Activated CD8-positive, alpha-beta memory T cell treated with anti-CD3 and anti-CD28 coated beads, Interleukin-2, amount 50 U/mL, for 1 hour (primary cell): ENCODE results near the gene PRSS56.
"Not testable (repeated sequence)": the region's sequence is repeated elsewhere in the genome, so short reads cannot be mapped to it uniquely, and the experiment has no call there.

Source experiments
- DNase-seq: peaks from one replicate; pipeline ENCODE4 v3.0.0-alpha.2; 2020; ENCODE audit errors: extremely low read depth

Gene PRSS56

GRCh38 chr2:232525791-232526371 is 5.7 kb downstream of the PRSS56 start, which contains the start of gene CHRND:
Gene CHRND (plus strand): TSS chr2:232526160. CDS start chr2:232526216, 56 bp downstream.
- DNase-seq, result no peak

- no peak for DNase-seq
These were observed 6.3 kb downstream of the PRSS56 start for GRCh38 chr2:232526372-232526941.

- no peak for DNase-seq
These were observed 7.8 kb downstream of the PRSS56 start for GRCh38 chr2:232527905-232528470.

GRCh38 chr2:232528746-232529460 is 8.7 kb downstream of the PRSS56 start:
- DNase-seq, result no peak

GRCh38 chr2:232529806-232530547 is 9.8 kb downstream of the PRSS56 start:
- no peak for DNase-seq

- no peak for DNase-seq
These were observed 10.6 kb downstream of the PRSS56 start for GRCh38 chr2:232530626-232531260.

GRCh38 chr2:232532419-232532818 is 12.2 kb downstream of the PRSS56 start:
- no peak for DNase-seq

- DNase-seq, result not testable (repeated sequence)
These were observed 12.6 kb downstream of the PRSS56 start for GRCh38 chr2:232532821-232533220.

- no peak for DNase-seq
These were observed 13.9 kb downstream of the PRSS56 start for GRCh38 chr2:232533944-232534710.

- no peak for DNase-seq
These were observed 14.9 kb downstream of the PRSS56 start for GRCh38 chr2:232534940-232535651.

- no peak for DNase-seq
These were observed 15.8 kb downstream of the PRSS56 start for GRCh38 chr2:232535761-232536530.

GRCh38 chr2:232537079-232537478 is 16.9 kb downstream of the PRSS56 start:
- no peak for DNase-seq

GRCh38 chr2:232537499-232537898 is 17.3 kb downstream of the PRSS56 start:
- DNase-seq, result no peak

GRCh38 chr2:232538671-232539070 is 18.5 kb downstream of the PRSS56 start:
- DNase-seq, result no peak

GRCh38 chr2:232539298-232540231 is 19.4 kb downstream of the PRSS56 start, which contains the start of gene CHRNG:
Gene CHRNG (plus strand): TSS chr2:232539692. CDS start chr2:232539748, 56 bp downstream.
- no peak for DNase-seq

- no peak for DNase-seq
These were observed 20.4 kb downstream of the PRSS56 start for GRCh38 chr2:232540441-232541041.

- DNase-seq, result no peak
These were observed 21.2 kb downstream of the PRSS56 start for GRCh38 chr2:232541195-232541960.
